ENCODE results near the gene NELFA.

GRCh38 chr4:2042204-2042946, 33.6 kb upstream of the NELFA start:
- TF ChIP-seq EZH2phosphoT487 (conservative IDR thresholded peaks at IDR 0.05; ENCODE audit: low read length) = no peak
- TF ChIP-seq, protein P1, sequence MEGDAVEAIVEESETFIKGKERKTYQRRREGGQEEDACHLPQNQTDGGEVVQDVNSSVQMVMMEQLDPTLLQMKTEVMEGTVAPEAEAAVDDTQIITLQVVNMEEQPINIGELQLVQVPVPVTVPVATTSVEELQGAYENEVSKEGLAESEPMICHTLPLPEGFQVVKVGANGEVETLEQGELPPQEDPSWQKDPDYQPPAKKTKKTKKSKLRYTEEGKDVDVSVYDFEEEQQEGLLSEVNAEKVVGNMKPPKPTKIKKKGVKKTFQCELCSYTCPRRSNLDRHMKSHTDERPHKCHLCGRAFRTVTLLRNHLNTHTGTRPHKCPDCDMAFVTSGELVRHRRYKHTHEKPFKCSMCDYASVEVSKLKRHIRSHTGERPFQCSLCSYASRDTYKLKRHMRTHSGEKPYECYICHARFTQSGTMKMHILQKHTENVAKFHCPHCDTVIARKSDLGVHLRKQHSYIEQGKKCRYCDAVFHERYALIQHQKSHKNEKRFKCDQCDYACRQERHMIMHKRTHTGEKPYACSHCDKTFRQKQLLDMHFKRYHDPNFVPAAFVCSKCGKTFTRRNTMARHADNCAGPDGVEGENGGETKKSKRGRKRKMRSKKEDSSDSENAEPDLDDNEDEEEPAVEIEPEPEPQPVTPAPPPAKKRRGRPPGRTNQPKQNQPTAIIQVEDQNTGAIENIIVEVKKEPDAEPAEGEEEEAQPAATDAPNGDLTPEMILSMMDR (IDR thresholded peaks at IDR 0.05; ENCODE audit: insufficient read depth, low read length, poor library complexity, severe bottlenecking) = no peak

Data from SU-DHL-6 (cell line).